ENCODE measurements around the gene ADK. TPM values are rescaled to one million over a fixed set of nuclear protein-coding genes. Genes with fewer than 3 reads are reported as not detected.

The ADK gene
- total and polyA plus RNA-seq, 2 donors (not counting 3 experiments of a cell fraction or from before 2014, with no cell fraction given), result 11.7 to 46.5 TPM

DNA sequence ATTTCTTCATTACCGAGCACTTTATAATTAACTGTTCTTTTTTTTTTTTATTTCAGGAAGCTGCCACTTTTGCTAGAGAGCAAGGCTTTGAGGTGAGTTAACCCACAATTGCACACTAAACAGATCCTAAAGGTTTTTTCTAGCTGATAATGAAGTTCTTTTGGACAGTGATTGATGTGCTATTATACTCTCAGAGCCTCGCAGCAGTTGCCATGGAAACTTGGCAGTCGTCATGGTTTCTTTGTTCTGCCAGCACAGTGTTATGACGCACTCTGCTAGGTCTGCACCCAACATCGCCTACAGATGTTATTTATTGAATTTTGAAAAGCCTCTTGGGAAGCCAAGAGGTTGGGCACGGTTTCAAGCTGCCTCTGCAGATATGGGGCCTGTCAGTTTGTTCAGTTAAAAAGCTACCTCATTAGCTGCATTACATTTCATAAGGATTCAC is 438.2 kb downstream of the ADK start:
- CTCF ChIA-PET, result interaction anchor here (0.7 to 1.3 kb wide), 5 partner anchors 10 to 345 kb away, joined by 3 read pairs; no protein-coding TSS in a partner anchor
- no peaks in the 10 kb centered on the region for H3K9me3 ChIP-seq (replicated peaks; ENCODE audit: control insufficient read depth, insufficient read depth, low read length)
- no peaks in the 10 kb centered on the region for H3K27me3 ChIP-seq (ENCODE audit: control insufficient read depth in 2 of 2, insufficient read depth in 2 of 2, low read length in 2 of 2)
- POLR2A ChIA-PET, result interaction anchor here (0.6 kb wide), 1 partner anchor 71 kb away, joined by 3 read pairs; no protein-coding TSS in a partner anchor
- no peaks in the 10 kb centered on the region for H3K79me2 ChIP-seq (ENCODE audit: control insufficient read depth, insufficient read depth, low read length)
- no peaks in the 10 kb centered on the region for H4K20me1 ChIP-seq (replicated peaks; ENCODE audit: control insufficient read depth, extremely low read depth, insufficient read depth, low read length)
- peak overlapping the region; percentile 9 for H2AFZ ChIP-seq (ENCODE audit: low read depth, low read length)
- TF ChIP-seq, protein P1, sequence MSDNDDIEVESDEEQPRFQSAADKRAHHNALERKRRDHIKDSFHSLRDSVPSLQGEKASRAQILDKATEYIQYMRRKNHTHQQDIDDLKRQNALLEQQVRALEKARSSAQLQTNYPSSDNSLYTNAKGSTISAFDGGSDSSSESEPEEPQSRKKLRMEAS (IDR thresholded peaks at IDR 0.05; ENCODE audit: insufficient read depth, insufficient read length), result peak; percentile 60
- TF ChIP-seq, protein P2, sequence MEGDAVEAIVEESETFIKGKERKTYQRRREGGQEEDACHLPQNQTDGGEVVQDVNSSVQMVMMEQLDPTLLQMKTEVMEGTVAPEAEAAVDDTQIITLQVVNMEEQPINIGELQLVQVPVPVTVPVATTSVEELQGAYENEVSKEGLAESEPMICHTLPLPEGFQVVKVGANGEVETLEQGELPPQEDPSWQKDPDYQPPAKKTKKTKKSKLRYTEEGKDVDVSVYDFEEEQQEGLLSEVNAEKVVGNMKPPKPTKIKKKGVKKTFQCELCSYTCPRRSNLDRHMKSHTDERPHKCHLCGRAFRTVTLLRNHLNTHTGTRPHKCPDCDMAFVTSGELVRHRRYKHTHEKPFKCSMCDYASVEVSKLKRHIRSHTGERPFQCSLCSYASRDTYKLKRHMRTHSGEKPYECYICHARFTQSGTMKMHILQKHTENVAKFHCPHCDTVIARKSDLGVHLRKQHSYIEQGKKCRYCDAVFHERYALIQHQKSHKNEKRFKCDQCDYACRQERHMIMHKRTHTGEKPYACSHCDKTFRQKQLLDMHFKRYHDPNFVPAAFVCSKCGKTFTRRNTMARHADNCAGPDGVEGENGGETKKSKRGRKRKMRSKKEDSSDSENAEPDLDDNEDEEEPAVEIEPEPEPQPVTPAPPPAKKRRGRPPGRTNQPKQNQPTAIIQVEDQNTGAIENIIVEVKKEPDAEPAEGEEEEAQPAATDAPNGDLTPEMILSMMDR (IDR thresholded peaks at IDR 0.05; ENCODE audit: extremely low read depth in 1 of 2, insufficient read depth in 1 of 2, low read depth in 1 of 2, low read length in 2 of 2), result no peak
- peak; percentile 54 for TF ChIP-seq JUN (IDR thresholded peaks at IDR 0.05; ENCODE audit: borderline replicate concordance, insufficient read depth, insufficient read length, low read depth)
- TF ChIP-seq POLR2AphosphoS5 (IDR thresholded peaks at IDR 0.05; ENCODE audit: insufficient read depth, low read depth, low read length), result no peak
- no peak for TF ChIP-seq EZH2 (IDR thresholded peaks at IDR 0.05; ENCODE audit: borderline replicate concordance, low read depth, low read length, severe bottlenecking)
- TF ChIP-seq FOS (IDR thresholded peaks at IDR 0.05; ENCODE audit: borderline replicate concordance, insufficient read depth, low read length), result peak; percentile 41
- no peak for TF ChIP-seq MYC (IDR thresholded peaks at IDR 0.05; ENCODE audit: low read depth, low read length)
- BruUV-seq (replicated peaks), result no TSS peak
- H3K9ac ChIP-seq (replicated peaks; ENCODE audit: extremely low read depth, insufficient read depth, low read length), result peak overlapping the region; percentile 64
- peaks cover 16% of the 10 kb centered on the region for H3K4me1 ChIP-seq (ENCODE audit: control insufficient read depth, extremely low read depth, insufficient read depth, low read length)
- FAIRE-seq (peak; percentile 95), DNase-seq (ENCODE audit: low read depth, low spot score) (peak; percentile 99)
- dilution Hi-C loops (cut with MboI; ENCODE audit: extremely low pct_ligation_motif_present, low sequenced_read_pairs), result no loop called here
- no peaks in the 10 kb centered on the region for H3K9me1 ChIP-seq (replicated peaks; ENCODE audit: control insufficient read depth, extremely low read depth, insufficient read depth, low read length)
- peak overlapping the region; percentile 71 for H3K27ac ChIP-seq (ENCODE audit: insufficient read depth, low read depth, low read length)
- no peak overlapping the region for H3K4me3 ChIP-seq (replicated peaks in 1 of 3; ENCODE audit: insufficient read depth in 1 of 3, low read depth in 1 of 3, low read length in 3 of 3)
- H3K36me3 ChIP-seq (ENCODE audit: control insufficient read depth in 2 of 2, extremely low read depth in 1 of 2, insufficient read depth in 2 of 2, low read length in 2 of 2), result no peaks in the 10 kb centered on the region
- intact Hi-C loops (cut with micrococcal nuclease), result loop anchor here (1.0 to 5.0 kb wide), 3 partner anchors 88 to 322 kb away; partner anchors contain the start of gene KAT6B
- peak overlapping the region; percentile 52 for H3K4me2 ChIP-seq (ENCODE audit: insufficient read depth, low read length)

All from endothelial cell of umbilical vein (primary cell).